TTC549 (cell line): Measurements from ENCODE around the gene CNBP.

Source experiments
- FAIRE-seq: peaks from 2 replicates; lab custom pipeline; 2012; peaks lifted over from hg19 to GRCh38; lab: Jason Lieb, UNC

Gene CNBP

DNA sequence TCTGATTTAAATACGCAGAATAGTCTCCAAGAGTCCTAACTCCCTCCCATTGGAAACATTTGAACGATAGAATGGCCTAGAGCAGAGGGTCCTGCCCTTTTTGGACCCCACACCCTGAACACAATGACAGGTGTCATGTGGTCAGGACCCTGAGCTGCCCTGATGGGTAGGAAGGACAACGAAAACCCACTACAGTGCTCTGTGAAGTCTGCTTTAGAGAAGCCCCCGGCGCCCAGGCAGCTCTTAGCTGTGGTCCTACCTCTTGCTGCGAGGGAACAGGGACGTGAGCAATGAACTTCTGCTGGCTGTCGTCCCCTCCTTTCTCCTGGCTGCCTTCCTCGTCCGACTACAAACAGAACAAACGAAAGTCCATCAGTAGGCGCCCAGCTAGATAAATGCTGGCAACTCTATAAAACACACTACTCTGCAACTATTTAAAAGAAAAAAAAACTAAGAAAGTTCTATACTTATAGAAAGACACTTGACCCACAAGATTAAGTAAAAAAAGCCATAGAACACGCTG is 53.3 kb downstream of the CNBP start:
- FAIRE-seq = no peak

DNA sequence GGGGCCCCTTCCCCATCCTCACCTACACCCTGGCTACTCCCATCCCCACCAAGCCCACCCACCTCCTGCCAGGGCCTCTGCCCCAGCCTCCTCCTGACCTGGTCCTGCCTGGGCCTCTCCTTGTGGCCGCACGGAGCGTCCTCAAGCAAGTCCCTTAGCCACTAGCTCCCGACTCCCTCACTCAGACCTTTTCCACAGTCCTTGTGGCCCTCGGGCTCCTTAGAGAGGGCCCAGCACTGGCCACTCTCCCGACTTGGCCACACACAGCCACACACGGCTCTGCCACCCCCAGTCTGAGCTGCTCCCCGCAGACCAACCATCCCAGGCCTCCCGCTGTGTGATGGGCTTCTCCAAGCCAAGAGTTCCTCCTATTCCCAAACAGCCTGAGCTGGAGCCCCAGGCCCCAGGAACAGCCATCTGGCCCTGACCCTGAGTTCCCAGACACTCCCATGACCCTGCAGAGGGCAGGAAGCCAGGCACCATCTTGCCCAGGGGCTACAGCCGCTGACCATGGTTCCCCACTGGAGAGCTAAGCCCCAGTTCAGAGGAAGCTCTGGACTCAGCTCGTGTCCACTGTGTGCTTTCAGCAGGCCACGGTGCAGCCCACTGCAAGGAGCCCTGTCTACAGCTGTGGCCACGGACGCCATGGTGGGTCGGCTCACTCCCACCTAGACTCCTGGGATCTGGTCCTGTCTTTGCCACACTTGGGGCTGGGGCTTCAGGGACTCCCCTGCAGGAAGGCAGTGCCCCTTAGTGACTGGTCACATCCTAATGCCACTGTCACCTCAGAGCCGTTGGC is 55.1 kb downstream of the CNBP start:
- FAIRE-seq = no peak

DNA sequence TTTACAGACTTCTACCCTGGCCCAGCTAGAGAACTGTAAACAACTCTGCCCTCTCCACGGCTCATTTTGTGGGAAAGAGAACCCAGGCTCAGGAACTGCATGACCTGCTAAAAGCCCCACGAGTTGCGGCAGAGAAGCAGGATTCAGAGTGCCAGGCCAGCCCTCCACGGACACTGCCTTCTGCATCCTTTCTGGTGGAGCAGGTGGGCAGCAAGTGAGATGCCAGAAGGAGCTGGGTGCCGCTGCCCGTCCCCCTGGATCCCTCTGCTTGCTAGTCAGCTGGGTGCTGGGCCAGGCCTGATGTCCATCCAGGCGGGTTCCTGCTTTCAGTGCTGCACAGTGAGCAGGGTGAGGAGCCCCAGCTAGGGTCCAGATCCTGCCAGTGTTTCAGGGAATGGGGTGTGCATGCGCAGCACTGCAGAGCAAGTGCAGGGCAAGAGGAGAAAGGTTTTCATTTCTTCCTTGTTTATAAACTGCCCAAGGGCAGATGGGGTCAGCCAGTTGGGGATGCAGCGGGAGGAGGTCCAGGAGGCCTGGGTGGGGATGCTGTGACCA is 56.9 kb downstream of the CNBP start:
- no peak for FAIRE-seq

DNA sequence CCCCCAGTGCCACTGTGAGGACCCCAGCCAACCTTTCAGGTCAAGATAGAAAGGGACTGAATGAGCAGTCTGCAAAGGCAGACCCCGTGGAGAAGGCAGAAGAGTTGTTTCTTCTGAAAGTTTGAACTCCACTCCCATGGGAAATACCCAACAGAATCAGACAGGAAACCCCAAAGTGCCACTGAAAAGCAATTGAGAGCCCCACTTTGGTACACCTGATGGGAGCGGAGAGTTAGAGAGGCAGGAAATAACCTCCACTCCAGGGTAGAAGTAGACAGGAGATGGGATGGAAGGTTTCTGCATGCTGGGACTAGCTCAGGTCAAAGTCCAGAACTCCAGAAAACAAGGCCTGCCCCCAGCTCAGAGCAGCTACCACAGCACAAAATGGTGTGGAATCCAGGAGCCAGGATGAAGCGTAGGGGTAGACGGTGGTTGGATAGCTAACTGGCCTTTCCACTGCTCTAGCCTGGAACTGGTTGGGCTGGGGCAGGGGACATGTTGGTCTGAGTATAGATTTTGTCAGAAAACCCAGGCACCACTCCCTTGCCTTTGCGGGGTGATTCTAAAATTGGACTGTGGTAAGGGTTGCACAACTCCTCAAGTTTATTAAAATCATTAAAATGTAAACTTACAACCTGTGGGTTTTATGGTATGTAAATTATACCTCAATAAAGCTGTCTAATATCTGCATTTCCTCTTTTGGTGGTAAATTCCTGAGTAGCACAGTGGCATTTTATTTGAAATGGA is 60.2 kb downstream of the CNBP start:
- FAIRE-seq = no peak

DNA sequence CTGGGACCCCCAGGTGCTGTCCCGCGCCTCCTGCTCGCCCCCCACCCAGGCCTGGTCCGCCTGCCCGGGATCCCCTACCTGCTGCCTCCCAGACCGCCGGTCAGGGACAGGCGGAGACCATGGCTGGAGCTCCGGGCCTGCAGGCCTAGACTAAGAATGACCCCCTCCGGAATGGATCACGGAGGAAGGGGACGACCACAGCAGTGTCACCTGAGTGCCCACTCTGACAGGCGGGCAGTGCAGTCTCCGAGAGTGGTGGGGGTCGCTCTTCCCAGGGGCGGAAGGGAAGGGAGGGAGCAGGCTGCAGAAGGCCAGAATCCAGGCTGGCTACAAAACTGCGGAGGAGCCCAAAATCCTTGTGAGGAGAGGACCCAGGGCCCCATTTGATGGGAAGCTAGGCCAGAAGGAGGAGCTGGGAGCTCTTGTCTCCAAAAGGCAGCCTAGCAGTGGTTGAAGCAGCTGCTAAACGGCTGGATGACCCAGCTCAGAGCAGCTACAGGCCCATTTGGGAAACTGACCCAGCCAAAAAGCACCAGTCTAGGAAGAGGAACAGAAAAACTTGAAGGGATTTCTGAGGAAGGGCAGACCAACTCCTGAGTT is 61.2 kb downstream of the CNBP start:
- FAIRE-seq = no peak

DNA sequence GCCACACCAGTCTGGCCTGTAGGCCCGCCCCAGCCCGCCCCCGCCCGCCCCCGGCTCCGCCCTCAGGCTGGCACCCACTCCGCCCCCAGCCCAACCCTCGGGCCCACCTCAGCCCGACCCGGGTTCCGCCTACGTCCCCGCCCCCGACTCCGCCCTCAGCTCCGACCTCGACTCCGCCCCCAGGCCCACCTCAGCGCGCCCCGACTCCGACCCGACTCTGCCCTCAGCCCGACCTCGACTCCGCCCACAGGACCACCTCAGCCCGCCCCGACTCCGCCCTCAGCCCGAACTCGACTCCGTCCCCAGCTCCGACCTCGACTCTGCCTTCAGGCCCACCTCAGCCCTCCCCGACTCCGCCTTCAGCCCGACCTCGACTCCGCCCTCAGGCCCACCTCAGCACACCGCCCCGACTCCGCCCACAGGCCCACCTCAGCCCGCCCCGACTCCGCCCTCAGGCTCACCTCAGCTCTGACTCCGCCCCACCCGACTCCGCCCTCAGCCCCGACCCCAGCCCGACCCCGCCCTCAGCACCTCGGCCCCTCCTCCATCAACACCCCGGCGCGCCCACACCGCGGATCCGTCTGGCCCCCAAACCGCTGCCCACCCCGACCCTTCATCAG is 61.8 kb downstream of the CNBP start, which contains the start of gene RAB43:
RAB43 (minus strand) TSS at position 13 of the 620 bp plus-strand sequence. CDS start 315 bp downstream, outside the sequence.
- FAIRE-seq = no peak

DNA sequence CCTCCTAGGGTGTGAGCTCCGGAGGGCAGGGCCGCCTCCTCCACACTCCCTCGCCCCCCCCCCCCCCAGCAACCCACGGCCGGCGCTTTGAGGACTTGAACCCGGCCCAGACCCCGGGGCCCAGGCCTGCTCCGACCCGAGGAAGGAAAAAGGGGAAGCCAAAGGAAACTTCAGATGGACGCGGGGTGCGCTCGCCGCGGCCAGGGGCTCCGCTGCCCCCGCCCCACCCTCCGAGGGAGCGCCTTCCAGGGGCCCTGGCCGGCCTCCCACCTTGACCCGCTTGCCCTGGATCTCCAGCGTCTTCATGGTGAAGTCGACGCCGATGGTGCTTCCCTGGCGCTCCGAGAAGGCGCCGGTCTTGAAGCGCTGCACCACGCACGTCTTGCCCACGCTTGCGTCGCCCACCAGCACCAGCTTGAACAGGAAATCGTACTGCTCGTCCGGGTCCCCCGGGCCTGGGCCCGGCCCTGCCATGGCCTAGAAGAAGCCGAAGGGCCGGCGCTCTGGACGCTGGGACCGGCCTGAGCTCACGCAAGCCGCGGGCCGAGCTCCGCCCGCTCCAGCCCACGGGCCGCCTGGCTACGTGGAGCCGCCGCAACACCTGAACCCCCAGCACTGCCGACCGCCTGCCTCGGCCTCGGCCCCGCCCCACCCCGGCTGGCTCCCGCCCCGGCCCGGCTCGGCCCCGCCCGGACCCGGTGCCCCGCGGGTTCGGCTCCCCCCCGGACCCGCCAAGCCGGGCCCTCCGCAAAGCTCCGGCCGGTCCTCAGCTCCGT is 62.5 kb downstream of the CNBP start:
- FAIRE-seq = no peak

DNA sequence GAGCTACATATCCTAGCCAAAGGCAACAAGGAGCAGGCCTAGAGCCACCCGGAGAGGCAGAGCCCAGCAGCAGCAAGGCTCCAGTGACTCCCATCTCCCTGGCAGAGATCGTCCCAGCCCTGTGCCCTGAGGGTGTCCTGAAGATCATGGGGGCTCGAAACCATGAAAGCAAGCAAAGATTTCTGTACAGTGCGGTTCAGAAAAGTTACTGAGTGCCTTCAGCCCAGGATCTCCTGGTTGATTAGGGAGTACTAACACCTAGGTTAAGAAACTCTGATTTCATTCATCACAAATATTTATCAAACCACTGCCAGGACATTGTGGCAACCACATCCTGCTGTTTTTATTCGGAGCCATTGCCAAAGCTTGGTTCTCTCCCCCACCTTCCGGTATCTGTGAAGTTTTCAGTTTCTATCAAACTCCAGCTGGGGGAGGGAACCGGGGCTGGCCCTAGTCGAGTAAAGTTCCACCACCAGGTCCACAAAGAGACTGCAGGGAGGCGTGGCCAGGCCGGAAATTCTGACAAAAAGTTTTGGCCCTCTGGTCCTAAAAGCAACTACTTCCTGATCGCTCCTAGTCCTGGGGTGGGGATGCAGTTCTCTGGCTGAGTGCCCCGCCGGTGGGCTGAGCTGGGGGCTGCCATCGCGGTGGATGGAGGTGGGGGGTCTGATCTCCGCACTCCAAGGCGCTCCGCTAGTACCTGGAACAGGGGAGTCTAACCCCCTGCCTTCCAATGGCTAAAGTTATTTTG is 63.3 kb downstream of the CNBP start:
- FAIRE-seq = no peak

DNA sequence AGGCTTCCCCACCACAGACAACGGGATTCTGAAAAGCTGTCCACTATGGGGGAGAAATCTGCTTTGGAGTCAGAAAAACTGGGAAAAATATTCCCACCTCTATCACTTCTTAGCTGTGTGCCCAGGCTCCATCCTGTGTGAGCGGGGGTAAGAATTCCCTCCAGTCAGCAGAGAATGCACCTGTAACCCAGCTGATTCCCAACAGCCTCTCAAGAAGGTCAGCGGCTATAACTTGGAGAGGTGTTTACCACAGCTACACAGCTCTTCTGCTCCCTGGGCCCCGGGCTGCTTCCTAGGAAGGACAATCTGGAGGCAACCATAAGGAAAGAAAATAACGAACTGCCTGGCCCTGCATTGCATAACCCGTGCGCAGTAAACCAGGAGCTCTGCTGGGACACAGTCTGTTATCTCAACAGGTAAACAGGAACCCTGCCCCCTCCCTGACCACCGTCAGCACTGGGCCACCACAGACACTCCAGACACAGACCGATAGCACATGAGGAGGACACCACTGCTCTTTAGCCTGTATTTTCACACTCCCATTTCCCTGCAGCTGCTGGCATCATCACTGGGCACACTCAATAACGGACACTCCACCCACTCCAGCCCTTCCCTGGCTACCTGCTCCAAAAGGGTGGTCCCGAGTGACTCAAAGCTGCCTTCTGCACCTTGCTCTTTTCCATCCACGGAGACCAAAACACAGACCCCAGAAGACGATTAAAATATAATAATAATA is 64.2 kb downstream of the CNBP start:
- FAIRE-seq = no peak

DNA sequence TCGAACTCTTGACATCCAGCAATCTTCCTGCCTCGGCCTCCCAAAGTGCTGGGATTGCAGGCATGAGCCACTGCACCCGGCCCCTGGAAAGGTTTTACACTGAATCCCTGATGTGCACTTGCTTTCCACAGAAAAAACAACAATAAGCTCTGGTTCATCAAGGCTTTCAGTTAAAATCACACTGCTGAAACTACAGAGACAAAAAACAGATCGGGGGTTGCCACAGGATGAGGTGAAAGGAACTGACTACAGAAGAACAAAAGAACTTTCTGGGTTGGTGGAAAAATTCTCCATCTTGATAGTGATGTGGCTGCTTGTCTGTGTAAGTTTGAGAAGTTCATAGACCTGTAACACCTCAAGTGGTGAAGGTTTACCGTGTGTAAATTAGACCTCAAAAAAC is 65.0 kb downstream of the CNBP start:
- FAIRE-seq = no peak
